NB4 (cell line): ENCODE measurements around the gene PPARA.

Experiments
- DNase-seq: peaks from one replicate; pipeline ENCODE4 v3.0.0; 2010; ENCODE audit warnings: low read depth
- H3K4me3 ChIP-seq: one replicate; pipeline ENCODE4 v1.5.1; 2011; ENCODE audit warnings: mild to moderate bottlenecking, low read depth, low read length, moderate library complexity
- CTCF ChIP-seq: IDR thresholded peaks from one replicate; pipeline ENCODE4 v1.5.1; 2012; ENCODE audit warnings: low read depth, low read length
- MAX ChIP-seq: IDR thresholded peaks from 2 replicates; pipeline ENCODE4 v1.6.1; 2011; ENCODE audit warnings: low read depth, low read length
- MYC ChIP-seq: IDR thresholded peaks from 2 replicates; pipeline ENCODE4 v1.6.1; 2011; ENCODE audit warnings: low read depth, low read length
- POLR2A ChIP-seq: IDR thresholded peaks from 2 replicates; pipeline ENCODE4 v1.6.1; 2011; ENCODE audit warnings: mild to moderate bottlenecking; ENCODE audit not compliant: insufficient read length; ENCODE audit errors: extremely low read depth

The PPARA gene

GRCh38 chr22:46113110-46113909 is 37.0 kb upstream of the PPARA start:
- TF ChIP-seq MYC (no peak), CTCF (no peak), MAX (no peak), POLR2A (no peak)
- no peak for DNase-seq
- H3K4me3 ChIP-seq, result no peak overlapping the region

- no peak overlapping the region for H3K4me3 ChIP-seq
- TF ChIP-seq MAX (no peak), MYC (no peak), POLR2A (no peak), CTCF (no peak)
- no peak for DNase-seq
These were observed 36.3 kb upstream of the PPARA start for GRCh38 chr22:46113910-46114517.

- no peak for TF ChIP-seq CTCF
- TF ChIP-seq POLR2A, result no peak
- TF ChIP-seq MAX, result no peak
- TF ChIP-seq MYC, result no peak
- DNase-seq, result peak; percentile 27
- no peak overlapping the region for H3K4me3 ChIP-seq
These were observed 35.6 kb upstream of the PPARA start for GRCh38 chr22:46114518-46115387.

GRCh38 chr22:46115388-46115678 is 35.0 kb upstream of the PPARA start:
- no peak overlapping the region for H3K4me3 ChIP-seq
- TF ChIP-seq POLR2A (no peak), MYC (no peak), MAX (no peak), CTCF (no peak)
- DNase-seq, result no peak

- no peak for DNase-seq
- H3K4me3 ChIP-seq, result no peak overlapping the region
- TF ChIP-seq POLR2A (no peak), MYC (no peak), CTCF (no peak), MAX (no peak)
These were observed 34.4 kb upstream of the PPARA start for GRCh38 chr22:46115755-46116490.
